ENCODE data around the gene LPAR2.

Gene LPAR2

DNA sequence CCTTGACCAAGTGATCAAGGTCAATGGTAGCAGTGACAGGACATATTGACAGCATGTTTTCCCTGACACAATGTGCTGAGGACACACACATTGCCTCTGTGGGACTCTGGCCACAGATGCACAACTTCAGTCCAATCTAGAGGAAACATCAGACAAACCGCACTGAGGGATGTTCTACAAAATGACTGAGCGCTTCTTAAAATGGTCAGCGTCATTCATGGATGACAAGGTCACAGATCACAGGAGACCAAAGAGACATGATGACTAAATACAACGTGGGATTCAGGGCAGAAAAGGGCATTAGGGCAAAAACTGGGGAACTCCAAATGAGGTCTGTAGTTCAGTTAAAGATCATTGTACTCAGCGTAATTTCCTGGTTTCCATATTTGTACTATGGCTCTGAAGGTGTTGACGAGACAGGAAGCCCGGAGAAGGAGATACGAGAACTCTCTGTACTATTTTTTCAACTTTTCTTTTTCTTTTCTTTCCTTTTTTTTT is 30.2 kb downstream of the LPAR2 start:
- DNase-seq (ENCODE audit: low read depth) = no peak

DNA sequence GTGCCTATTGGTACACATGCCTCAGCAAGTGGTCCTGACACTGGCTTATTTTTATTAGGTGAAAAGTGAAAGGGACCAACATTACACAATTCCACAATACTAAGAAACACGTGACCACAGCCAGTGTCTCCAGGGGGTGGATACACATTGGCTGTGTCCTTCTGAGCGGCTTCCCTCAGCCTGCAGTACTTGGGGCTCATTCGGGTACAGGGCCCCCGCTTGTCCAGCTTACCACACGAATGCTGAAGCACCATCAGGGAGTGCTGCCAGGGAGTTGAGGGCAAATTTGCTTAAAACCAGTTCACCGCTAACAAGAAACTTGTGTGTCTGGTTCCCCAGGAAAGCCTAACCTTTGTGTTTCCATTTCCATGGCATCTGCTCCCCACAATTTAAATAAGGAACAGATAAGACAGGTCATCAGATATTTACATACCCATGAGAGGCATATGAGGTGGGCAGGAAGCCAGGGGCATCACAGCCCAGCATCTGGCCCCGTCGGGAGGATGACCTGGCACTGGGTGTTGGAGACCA is 32.8 kb downstream of the LPAR2 start:
- peak; percentile 53 for DNase-seq (ENCODE audit: low read depth)

GRCh38 chr19:19594381-19594780 is 33.6 kb downstream of the LPAR2 start:
- no peak for DNase-seq (ENCODE audit: low read depth)

DNA sequence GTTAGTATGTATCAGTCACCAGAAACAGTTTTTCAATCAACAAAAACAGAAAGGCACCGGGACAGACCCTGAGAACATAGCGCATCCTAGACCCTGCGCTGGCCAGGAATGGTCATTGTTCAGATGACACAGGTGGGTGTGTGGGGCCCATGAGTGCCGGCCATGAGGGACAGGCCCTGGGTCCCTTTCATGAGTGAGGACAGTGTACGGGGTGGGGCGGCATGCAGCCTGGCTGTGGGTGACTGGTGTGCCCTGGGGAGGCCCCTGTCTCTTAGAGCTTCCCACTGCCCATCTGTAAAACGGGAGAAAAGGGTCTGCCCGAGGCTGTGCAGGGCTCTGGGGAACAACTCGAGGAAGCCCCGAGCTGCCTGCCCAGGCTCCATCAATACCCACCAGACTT is 35.3 kb downstream of the LPAR2 start:
- no peak for DNase-seq (ENCODE audit: low read depth)

DNA sequence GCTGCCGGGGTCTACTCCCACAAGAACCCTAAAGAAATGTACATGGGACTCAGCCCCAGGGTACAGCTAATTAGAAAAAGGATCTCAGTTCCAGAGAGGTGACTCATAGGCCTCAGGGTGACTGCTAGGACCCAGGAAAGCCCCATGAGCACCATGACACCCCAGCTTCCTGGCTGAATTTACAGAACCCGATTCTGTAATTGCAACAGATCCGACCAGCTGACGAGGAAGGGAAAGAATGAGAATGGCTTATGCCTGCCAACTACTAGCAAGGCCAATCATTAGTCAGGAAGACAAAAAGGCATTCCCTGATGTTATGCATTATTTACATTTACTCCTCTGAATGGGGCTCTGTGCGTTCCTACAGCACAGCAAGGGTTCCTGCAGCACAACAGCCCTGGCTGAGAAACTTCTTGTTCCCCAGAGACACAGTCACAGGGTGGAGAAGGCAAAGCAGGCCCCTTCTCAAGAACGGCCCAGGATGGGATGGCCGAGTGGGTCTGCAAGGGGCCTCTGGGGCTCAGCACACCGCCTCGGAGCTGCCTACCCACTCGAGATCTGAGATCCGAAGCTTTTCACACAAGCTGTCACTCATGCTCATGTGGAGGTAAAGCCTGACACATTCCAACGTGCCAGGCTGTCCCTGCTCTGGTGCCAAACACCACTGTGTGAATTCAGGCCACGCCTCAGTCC is 36.7 kb downstream of the LPAR2 start:
- peak; percentile 99 for DNase-seq (ENCODE audit: low read depth)

GRCh38 chr19:19588546-19588945 is 39.5 kb downstream of the LPAR2 start:
- DNase-seq (ENCODE audit: low read depth) = no peak

DNA sequence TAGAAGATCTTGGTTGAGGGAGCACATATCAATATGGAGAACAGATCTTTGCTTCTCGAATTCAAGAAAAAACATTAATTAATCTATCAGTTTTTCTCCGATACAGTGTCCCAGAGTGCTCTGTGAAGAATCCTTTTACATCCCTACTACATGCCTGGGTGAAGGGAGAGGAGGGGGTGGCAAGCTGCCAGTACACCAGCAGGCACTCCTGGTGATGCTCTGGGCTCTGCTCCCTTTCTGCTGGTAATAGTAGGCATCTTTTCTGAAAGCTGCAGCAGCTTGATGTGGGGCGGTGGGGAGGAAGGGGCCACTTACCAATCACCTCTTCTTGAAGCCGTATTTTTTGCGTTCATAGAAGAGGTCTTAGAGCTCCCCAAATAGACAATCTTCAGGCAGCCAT is 40.2 kb downstream of the LPAR2 start:
- no peak for DNase-seq (ENCODE audit: low read depth)

- DNase-seq (ENCODE audit: low read depth) = no peak
These were observed 43.7 kb downstream of the LPAR2 start for GRCh38 chr19:19584356-19584755.

DNA sequence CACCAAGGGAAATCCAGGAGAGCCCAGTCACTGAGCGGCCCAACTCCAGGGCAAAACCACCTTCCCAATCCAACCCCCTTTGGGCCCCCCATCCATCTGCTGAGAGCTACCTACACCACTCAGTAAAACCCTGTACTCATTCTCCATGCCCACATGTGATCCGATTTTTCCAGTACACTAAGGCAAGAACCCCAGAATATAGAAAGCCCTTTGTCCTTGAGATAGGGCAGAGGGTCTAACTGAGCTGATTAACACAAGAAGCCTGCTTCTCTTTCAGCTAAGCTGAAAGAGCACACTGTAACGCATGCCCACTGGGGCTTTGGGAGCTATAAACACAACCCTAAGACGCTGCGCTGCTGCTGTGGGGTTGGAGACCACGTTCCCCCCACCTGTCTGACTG is 45.5 kb downstream of the LPAR2 start:
- DNase-seq (ENCODE audit: low read depth) = no peak

GRCh38 chr19:19581391-19581790 is 46.6 kb downstream of the LPAR2 start:
- DNase-seq (ENCODE audit: low read depth) = no peak

- no peak for DNase-seq (ENCODE audit: low read depth)
These were observed 47.6 kb downstream of the LPAR2 start for GRCh38 chr19:19580418-19580817.

- DNase-seq (ENCODE audit: low read depth) = no peak
These were observed 48.3 kb downstream of the LPAR2 start for GRCh38 chr19:19579533-19580361.

DNA sequence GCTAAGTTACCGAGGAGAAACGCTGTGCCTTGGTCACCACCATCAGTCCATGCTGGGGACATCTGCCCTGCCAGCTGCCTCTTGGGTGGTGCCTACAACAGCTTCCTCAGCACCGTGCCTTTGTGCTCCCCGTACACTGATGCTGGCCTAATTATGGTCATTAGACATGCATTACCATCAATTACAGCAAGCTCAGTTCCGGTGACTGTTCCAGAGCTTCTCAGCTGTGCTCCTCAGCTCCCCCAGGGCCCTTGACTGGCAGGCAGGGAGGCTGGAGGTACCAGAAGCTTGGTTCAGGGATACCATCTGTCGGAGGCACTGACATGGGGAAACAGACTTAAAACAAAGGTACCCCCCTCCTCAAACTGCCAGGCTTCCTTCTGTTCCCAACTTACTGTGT is 49.8 kb downstream of the LPAR2 start:
- DNase-seq (ENCODE audit: low read depth) = no peak

DNA sequence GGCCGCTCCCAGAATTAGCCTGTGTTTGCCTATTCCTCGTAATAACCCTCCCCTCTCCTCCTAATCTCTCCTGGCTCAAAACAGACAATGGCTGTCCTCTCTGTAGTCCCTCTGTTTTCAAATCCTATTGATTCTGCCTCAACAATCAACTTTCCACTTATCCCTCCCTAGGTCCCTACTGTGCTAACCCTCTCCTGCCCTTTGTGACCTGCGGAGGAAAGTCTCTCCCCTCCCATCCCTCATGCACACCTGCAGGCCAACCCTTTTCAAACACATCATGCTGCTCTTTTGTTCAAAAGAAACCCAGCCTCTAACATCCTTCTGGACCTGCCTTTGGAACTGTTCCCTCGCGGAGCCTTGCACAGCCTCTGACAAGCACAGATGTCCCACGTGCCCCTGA is 52.6 kb downstream of the LPAR2 start:
- DNase-seq (ENCODE audit: low read depth) = no peak

All from fibroblast of the conjunctiva (primary cell).